Ishikawa (cell line): ENCODE data around the gene SERPINB11.

Experiments
- CEBPB ChIP-seq: IDR thresholded peaks from 2 replicates; pipeline ENCODE4 v1.6.1; 2012
- CREB1 ChIP-seq: IDR thresholded peaks from 2 replicates; pipeline ENCODE4 v1.6.1; 2012; ENCODE audit warnings: low read depth
- EGR1 ChIP-seq: IDR thresholded peaks from 2 replicates; pipeline ENCODE4 v1.6.1; 2012
- EP300 ChIP-seq: IDR thresholded peaks from 2 replicates; pipeline ENCODE4 v1.6.1; 2012; ENCODE audit warnings: borderline replicate concordance
- FOXM1 ChIP-seq: IDR thresholded peaks from 2 replicates; pipeline ENCODE4 v1.6.1; 2012; ENCODE audit warnings: low read depth, borderline replicate concordance
- RAD21 ChIP-seq: IDR thresholded peaks from 2 replicates; pipeline ENCODE4 v1.6.1; 2012; ENCODE audit warnings: low read depth
- TAF1 ChIP-seq: IDR thresholded peaks from 2 replicates; pipeline ENCODE4 v1.6.1; 2012; ENCODE audit warnings: low read depth, mild to moderate bottlenecking
- TCF12 ChIP-seq: IDR thresholded peaks from 2 replicates; pipeline ENCODE4 v1.6.1; 2012; ENCODE audit warnings: low read depth
- TEAD4 ChIP-seq: IDR thresholded peaks from 2 replicates; pipeline ENCODE4 v1.6.1; 2012
- USF1 ChIP-seq: IDR thresholded peaks from 2 replicates; pipeline ENCODE4 v1.6.1; 2012
- YY1 ChIP-seq: IDR thresholded peaks from 2 replicates; pipeline ENCODE4 v1.6.1; 2012; ENCODE audit warnings: low read depth
- TF ChIP-seq, protein P1 (sequence below): IDR thresholded peaks from 2 replicates; pipeline ENCODE4 v1.6.1; 2012; ENCODE audit warnings: low read depth, mild to moderate bottlenecking
- TF ChIP-seq, protein P2 (sequence below): IDR thresholded peaks from 2 replicates; pipeline ENCODE4 v1.6.1; 2012

- TF ChIP-seq, protein P1, sequence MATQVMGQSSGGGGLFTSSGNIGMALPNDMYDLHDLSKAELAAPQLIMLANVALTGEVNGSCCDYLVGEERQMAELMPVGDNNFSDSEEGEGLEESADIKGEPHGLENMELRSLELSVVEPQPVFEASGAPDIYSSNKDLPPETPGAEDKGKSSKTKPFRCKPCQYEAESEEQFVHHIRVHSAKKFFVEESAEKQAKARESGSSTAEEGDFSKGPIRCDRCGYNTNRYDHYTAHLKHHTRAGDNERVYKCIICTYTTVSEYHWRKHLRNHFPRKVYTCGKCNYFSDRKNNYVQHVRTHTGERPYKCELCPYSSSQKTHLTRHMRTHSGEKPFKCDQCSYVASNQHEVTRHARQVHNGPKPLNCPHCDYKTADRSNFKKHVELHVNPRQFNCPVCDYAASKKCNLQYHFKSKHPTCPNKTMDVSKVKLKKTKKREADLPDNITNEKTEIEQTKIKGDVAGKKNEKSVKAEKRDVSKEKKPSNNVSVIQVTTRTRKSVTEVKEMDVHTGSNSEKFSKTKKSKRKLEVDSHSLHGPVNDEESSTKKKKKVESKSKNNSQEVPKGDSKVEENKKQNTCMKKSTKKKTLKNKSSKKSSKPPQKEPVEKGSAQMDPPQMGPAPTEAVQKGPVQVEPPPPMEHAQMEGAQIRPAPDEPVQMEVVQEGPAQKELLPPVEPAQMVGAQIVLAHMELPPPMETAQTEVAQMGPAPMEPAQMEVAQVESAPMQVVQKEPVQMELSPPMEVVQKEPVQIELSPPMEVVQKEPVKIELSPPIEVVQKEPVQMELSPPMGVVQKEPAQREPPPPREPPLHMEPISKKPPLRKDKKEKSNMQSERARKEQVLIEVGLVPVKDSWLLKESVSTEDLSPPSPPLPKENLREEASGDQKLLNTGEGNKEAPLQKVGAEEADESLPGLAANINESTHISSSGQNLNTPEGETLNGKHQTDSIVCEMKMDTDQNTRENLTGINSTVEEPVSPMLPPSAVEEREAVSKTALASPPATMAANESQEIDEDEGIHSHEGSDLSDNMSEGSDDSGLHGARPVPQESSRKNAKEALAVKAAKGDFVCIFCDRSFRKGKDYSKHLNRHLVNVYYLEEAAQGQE = no peak
- TF ChIP-seq EP300 (no peak), TEAD4 (no peak), TAF1 (no peak), CEBPB (no peak), CREB1 (no peak), FOXM1 (no peak), EGR1 (no peak), RAD21 (no peak), YY1 (no peak), TCF12 (no peak), USF1 (no peak)
- TF ChIP-seq, protein P2, sequence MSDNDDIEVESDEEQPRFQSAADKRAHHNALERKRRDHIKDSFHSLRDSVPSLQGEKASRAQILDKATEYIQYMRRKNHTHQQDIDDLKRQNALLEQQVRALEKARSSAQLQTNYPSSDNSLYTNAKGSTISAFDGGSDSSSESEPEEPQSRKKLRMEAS = no peak
Observed at GRCh38 chr18:63762518-63762917, 59.8 kb downstream of the SERPINB11 start.
